ENCODE data around the gene KDM4D.
"Not testable (repeated sequence)": the region's sequence is repeated elsewhere in the genome, so short reads cannot be mapped to it uniquely, and the experiment has no call there.

The KDM4D gene

GRCh38 chr11:95011376-95011775 lies 37.9 kb downstream of the KDM4D start:
- TF ChIP-seq CTCF (IDR thresholded peaks at IDR 0.05; ENCODE audit: insufficient read depth, low read length, missing control alignments): no peak
- ChIA-PET CTCF (no interaction called here), POLR2A (no interaction called here)
- DNase-seq (ENCODE audit: low read depth, low spot score): no peak
- H3K4me3 ChIP-seq (ENCODE audit: low read depth, low read length): no peak overlapping the region

- ChIA-PET CTCF (no interaction called here), POLR2A (no interaction called here)
- H3K4me3 ChIP-seq (ENCODE audit: low read depth, low read length): no peak overlapping the region
- DNase-seq (ENCODE audit: low read depth, low spot score): no peak
- TF ChIP-seq CTCF (IDR thresholded peaks at IDR 0.05; ENCODE audit: insufficient read depth, low read length, missing control alignments): no peak
These were observed 40.8 kb downstream of the KDM4D start for GRCh38 chr11:95014184-95014821.

- TF ChIP-seq CTCF (IDR thresholded peaks at IDR 0.05; ENCODE audit: insufficient read depth, low read length, missing control alignments): no peak
- DNase-seq (ENCODE audit: low read depth, low spot score): no peak
- ChIA-PET POLR2A (no interaction called here), CTCF (interaction anchor here (0.8 kb wide), 1 partner anchor 11 kb away, joined by 3 read pairs; no protein-coding TSS in a partner anchor)
- no peak overlapping the region for H3K4me3 ChIP-seq (ENCODE audit: low read depth, low read length)
These were observed 42.6 kb downstream of the KDM4D start for GRCh38 chr11:95016139-95016538.

- DNase-seq (ENCODE audit: low read depth, low spot score); H3K4me3 ChIP-seq (ENCODE audit: low read depth, low read length): not testable (repeated sequence)
These were observed 48.0 kb downstream of the KDM4D start for GRCh38 chr11:95021468-95021867.

GRCh38 chr11:95024958-95025357 lies 51.4 kb downstream of the KDM4D start, which contains the start of gene KDM4E:
Gene KDM4E (plus strand): TSS chr11:95025258. CDS start chr11:95025558, 300 bp downstream.
- ChIA-PET POLR2A (no interaction called here), CTCF (no interaction called here)

More at GRCh38 chr11:95021468-95021867, 48.0 kb downstream of the KDM4D start:
- CTCF ChIA-PET, POLR2A ChIA-PET: not testable (repeated sequence)

GRCh38 chr11:95025594-95025993 lies 52.1 kb downstream of the KDM4D start:
- DNase-seq (ENCODE audit: low read depth, low spot score); CTCF ChIA-PET; POLR2A ChIA-PET; H3K4me3 ChIP-seq (ENCODE audit: low read depth, low read length): not testable (repeated sequence)

More at GRCh38 chr11:95024958-95025357, 51.4 kb downstream of the KDM4D start, which contains the start of gene KDM4E:
- DNase-seq (ENCODE audit: low read depth, low spot score): no peak
- H3K4me3 ChIP-seq (ENCODE audit: low read depth, low read length): no peak within 1 kb of the TSS
- no peak for TF ChIP-seq CTCF (IDR thresholded peaks at IDR 0.05; ENCODE audit: insufficient read depth, low read length, missing control alignments)

GRCh38 chr11:95028357-95028756 lies 54.8 kb downstream of the KDM4D start:
- DNase-seq (ENCODE audit: low read depth, low spot score): no peak
- no peak for TF ChIP-seq CTCF (IDR thresholded peaks at IDR 0.05; ENCODE audit: insufficient read depth, low read length, missing control alignments)
- ChIA-PET POLR2A (no interaction called here), CTCF (interaction anchor here (0.7 to 1.5 kb wide), 2 partner anchors 11 to 738 kb away, joined by 3 read pairs; no protein-coding TSS in a partner anchor)
- no peak overlapping the region for H3K4me3 ChIP-seq (ENCODE audit: low read depth, low read length)
